ENCODE results near the gene KCTD13. TPM values are rescaled to one million over a fixed set of nuclear protein-coding genes. Genes with fewer than 3 reads are reported as not detected.

The KCTD13 gene
- total RNA-seq, 1 experiment from 2014 or later = 18.3 TPM

- H2BK15ac ChIP-seq (ENCODE audit: low read depth, low read length) = no peak overlapping the region
- DNase-seq = no peak
- no peak overlapping the region for H3K56ac ChIP-seq (ENCODE audit: insufficient read length, low read depth, low read length)
- H3K14ac ChIP-seq (ENCODE audit: insufficient read depth, low read length) = no peak overlapping the region
- H3K4me2 ChIP-seq (ENCODE audit: insufficient read depth, insufficient read length, low read length) = no peak overlapping the region
- Mint-ChIP-seq H3K27me3 (ENCODE audit: low read depth) (no peaks in the 10 kb centered on the region), H3K4me1 (peaks cover 8 to 10% of the 10 kb centered on the region in 2 experiments; a peak in 3 of 4 replicates), H3K36me3 (ENCODE audit: insufficient read depth in 1 of 3, low read depth in 3 of 3) (no peaks in the 10 kb centered on the region), H3K27ac (no peak overlapping the region), H3K4me3 (no peak overlapping the region), H3K9me3 (no peaks in the 10 kb centered on the region)
- H3K4ac ChIP-seq (ENCODE audit: low read depth, low read length) = no peak overlapping the region
- H2AFZ ChIP-seq (ENCODE audit: low read length) = no peak overlapping the region
- H3K18ac ChIP-seq (ENCODE audit: insufficient read length, low read depth, low read length) = no peak overlapping the region
- no peak overlapping the region for H3K27ac ChIP-seq (ENCODE audit: insufficient read length, low read depth, low read length)
- no peaks in the 10 kb centered on the region for H4K20me1 ChIP-seq (ENCODE audit: control insufficient read depth, insufficient read depth, insufficient read length)
- no peak overlapping the region for H2BK5ac ChIP-seq (ENCODE audit: insufficient read length, low read length)
- H3K27me3 ChIP-seq (ENCODE audit: insufficient read depth, low read length) = no peaks in the 10 kb centered on the region
- TF ChIP-seq CTCF (conservative IDR thresholded peaks at IDR 0.05) = no peak
- no peak overlapping the region for H3K23ac ChIP-seq (ENCODE audit: insufficient read length, low read depth, low read length)
- no peak overlapping the region for H4K91ac ChIP-seq (ENCODE audit: insufficient read length, low read depth, low read length)
- no CpG with 5 or more reads among the region's 4 CpGs for WGBS (ENCODE audit: extremely low coverage, insufficient read length, low lambda C conversion rate)
- H3K79me1 ChIP-seq (ENCODE audit: insufficient read depth, low read depth, low read length, poor library complexity, severe bottlenecking) = no peaks in the 10 kb centered on the region
- H3K23me2 ChIP-seq (ENCODE audit: insufficient read length, low read depth, low read length, poor library complexity, severe bottlenecking) = no peaks in the 10 kb centered on the region
- H3K9me3 ChIP-seq (ENCODE audit: control insufficient read depth, low read depth, low read length) = no peaks in the 10 kb centered on the region
- H3K9ac ChIP-seq (ENCODE audit: extremely low read depth, insufficient read length, low read length) = no peak overlapping the region
- H2BK20ac ChIP-seq (ENCODE audit: low read depth, low read length, poor library complexity, severe bottlenecking) = no peak overlapping the region
- no peaks in the 10 kb centered on the region for H3K79me2 ChIP-seq (ENCODE audit: insufficient read depth, low read length)
- H3T11ph ChIP-seq (ENCODE audit: low read length) = no peak overlapping the region
- H2BK12ac ChIP-seq (ENCODE audit: insufficient read length, low read depth, low read length) = no peak overlapping the region
- peaks cover 4% of the 10 kb centered on the region; the same call in 1 of the 2 replicates for H3K4me1 ChIP-seq (ENCODE audit: insufficient read depth, low read length)
- no peak overlapping the region for H4K8ac ChIP-seq (replicated peaks; ENCODE audit: insufficient read length, low read depth, low read length)
- no peak overlapping the region for H4K5ac ChIP-seq (ENCODE audit: insufficient read length, low read depth, low read length)
- H2BK120ac ChIP-seq (ENCODE audit: low read depth, low read length, poor library complexity, severe bottlenecking) = no peak overlapping the region
- no peak overlapping the region for H2AK5ac ChIP-seq (ENCODE audit: insufficient read length, low read length)
These were observed 24.9 kb upstream of the KCTD13 start for GRCh38 chr16:29950806-29951461.

Data from H9 (cell line).